Measurements from ENCODE around the gene GARIN3.

- TF ChIP-seq CTCF (IDR thresholded peaks at IDR 0.05) (no peak), POLR2AphosphoS5 (IDR thresholded peaks at IDR 0.05; ENCODE audit: insufficient read depth in 1 of 2, low read depth in 1 of 2) (no peak)
These were observed 53.1 kb downstream of the GARIN3 start for GRCh38 chr5:157113002-157113401.
